Stimulated activated CD4-positive, alpha-beta T cell treated with anti-CD3 and anti-CD28 coated beads, TNF-alpha, amount 100 ng/mL, for 48 hours (primary cell): ENCODE results near the gene SGO1.

Source experiments
- DNase-seq, 3 donors: peaks; one replicate each; pipeline ENCODE4 v3.0.0-alpha.2; 2020; ENCODE audit warnings: low read depth in 3 of 3

The SGO1 gene

DNA sequence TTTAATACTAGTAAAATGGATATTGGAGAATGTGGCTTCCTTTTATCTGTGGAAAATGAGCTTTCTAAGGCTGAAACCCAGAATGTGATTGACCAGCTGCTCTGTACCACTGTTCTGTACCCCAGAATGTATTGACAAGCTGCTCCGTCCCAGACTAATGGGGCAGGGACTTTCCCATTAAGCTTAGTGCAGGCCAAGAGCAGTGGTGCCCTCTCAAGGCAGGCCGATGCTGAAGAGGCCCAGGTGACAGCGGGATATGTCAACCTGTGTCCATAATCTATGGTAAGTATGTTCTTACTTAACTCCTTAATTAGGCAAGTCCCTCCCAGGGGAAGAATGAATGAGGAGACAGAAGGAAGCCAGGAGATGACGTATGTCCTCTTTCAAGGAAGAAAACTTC lies 31.1 kb downstream of the SGO1 start:
- no peak for DNase-seq

DNA sequence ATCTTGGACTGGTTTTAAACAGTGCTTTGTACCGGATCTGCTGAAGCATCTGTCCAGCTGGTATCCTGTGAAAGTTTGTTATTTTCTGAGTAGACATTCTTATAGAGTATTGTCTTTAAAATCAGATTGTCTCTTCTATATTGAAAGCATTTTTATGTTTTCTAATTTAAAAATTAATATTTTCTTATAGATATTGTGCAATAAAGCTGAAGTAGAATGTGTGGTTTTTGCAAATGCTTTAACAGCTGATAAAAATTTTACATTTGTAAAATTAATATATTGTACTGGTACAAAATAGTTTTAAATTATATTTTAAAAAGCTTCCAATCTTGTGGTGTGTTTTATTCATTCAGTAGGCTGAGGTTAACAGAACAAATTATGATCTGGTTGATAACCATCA lies 31.9 kb downstream of the SGO1 start:
- DNase-seq, result no peak

DNA sequence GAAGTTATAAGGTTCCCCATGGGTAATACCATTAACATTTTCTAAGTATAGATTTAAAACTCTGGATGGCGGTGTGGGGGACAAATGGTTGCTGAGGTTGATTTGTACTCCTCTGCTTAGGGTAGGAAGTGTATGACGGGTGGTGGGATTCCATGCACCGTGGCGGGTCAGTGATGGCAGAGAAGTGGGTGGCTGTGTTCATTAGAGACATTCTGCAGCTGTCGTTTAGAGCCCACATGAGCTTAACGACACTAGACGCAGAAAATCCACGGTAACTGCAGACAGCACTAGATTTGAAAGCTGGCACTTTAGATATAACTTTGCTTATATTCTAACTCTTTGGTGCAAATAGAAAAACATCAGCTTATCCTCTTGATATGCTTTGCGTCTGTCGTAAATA lies 37.5 kb downstream of the SGO1 start:
- DNase-seq, result no peak

DNA sequence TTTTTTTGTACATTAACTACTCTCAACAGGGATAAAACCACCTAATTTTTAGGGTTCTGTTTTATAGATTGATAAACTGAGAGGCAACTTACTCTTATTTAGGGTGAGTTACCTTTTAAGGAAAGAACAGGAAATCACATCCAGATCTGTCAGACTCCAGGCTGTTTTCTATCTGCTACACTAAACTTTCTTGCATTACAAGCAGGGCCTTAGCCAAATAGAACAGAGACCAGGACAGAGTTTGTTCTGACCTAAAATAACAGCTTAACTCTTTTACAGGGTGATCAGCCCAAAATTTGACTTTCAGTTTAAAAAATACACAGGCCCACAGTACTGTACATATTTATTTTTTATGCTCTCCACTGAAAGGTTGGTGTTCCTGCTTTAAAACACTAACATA lies 38.6 kb downstream of the SGO1 start:
- DNase-seq, result no peak

DNA sequence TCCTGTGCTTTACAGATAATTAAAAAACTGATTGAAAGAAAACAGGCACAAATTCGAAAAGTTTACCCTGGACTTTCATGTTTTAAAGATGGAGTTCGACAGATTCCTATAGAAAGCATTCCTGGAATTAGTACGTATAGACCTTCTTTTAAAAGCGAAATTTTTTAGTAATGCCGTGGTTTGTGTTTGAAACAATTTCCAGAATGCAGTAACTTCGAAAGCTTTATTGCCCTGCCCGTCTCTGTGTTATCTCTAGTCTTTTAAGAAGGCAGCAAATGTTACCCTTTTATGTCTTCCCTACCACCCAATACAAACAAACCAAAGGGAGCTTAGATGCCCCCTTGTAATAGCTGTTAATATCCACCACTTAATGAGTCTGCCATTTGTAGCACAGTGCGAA lies 39.7 kb downstream of the SGO1 start:
- DNase-seq, result no peak

DNA sequence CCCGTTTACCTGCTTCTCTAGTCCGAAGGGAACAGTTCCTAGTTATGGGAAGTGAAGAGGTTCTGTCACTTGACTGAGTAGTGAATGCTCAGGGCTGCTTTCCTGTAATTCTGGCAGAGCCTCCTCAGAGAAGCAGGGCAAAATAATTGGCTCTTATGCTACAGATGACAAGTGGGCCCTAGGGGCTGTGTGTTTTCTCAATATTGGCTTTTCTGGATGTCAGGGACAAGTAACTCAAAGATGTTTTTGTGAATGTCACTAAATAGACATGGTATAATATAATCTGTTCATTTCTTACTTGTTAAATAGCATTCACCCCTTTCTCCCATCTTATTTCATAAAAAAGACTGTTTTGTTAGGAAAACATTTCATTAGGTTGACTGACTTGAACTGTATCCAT lies 40.1 kb downstream of the SGO1 start:
- no peak for DNase-seq

DNA sequence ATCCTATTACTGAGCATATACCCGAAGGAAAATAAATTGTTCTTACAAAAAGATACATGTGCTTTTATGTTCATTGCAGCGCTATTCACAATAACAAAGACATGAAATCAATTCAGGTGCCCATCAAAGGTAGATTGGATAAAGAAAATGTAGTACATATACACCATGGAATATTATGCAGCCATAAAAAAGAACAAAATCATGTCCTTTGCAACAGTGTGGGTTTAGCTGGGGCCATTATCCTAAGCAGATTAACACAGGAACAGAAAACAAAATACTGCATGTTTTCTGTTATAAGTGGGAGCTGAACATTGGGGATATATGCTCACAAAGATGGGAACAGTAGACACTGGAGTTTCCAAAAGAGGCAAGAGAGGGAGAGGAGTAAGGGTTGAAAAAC lies 42.5 kb downstream of the SGO1 start:
- no peak for DNase-seq

DNA sequence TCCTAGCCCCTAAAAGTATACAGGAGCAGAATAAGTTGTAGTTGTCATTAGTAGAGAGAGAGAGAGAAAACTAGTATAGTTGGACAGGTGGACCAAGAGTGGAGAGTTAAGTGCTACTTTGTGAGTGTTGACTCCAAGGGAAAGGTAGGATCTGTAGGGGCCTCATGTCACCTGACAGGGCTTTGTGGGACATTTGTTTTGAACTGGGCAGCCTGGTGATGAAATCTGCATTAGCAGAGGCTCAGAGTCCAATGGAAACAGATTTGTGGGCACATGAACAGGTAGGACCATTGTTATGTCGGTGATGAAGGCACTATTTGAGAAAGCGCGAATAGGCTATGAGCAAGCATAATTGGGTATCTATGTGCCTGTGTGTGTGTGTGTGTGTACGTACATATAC lies 43.5 kb downstream of the SGO1 start:
- DNase-seq, result no peak

DNA sequence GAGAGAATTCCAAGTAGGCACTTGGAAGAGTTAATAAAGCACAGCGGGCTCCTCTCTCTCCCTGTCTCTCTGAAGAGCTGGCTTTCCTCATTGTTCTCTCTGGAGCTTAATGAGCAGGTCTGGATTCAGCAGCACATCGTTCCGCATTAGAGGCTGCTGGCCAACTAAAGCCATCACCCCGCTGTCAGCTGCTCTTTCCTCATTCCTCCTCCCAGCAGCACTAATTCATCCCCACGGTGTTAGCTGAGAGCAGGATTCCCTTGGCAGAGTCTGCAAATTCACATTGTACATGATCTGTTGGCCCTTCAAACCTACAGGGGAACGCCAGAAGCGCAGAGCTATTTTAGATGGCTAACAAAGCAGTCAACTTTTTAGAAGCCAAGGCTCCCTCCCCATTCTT lies 44.2 kb downstream of the SGO1 start:
- DNase-seq, result no peak

DNA sequence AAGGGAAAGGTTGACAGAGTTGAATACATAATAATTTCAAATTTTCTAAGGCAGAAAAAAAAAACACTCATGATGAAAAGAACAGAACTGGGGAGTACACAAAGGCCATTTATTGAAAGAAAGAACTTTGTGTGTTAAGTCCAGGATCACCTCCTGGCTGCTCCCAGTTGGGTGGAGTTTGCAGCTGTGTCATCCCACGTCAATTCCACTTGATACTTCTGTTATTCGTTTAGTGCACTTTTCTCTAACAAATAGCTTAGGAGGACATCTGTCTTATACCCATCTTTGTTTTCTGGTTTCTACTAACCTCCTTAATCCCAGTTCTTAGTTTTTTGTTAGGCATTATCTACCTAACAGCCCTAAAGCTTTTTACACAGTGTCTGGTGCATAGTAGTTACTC lies 44.7 kb downstream of the SGO1 start:
- no peak for DNase-seq

DNA sequence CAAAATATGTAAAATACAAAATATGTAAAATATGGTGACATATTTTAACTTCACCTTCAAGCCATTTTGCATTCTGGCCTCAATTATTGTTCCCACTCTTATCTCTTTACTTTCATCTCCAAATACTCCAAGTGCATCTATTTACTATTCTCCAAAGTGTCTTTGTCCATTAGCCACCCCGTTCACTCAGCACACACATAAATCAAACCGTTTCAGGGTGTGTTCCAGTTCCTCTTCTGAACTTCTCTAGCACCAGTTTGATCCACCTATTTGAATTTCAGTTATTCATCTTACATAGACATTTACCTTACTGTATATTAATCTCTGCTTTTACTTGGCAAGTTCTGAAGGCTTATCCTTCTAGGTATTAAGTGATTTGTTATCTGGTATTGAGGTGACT lies 45.1 kb downstream of the SGO1 start:
- DNase-seq, result no peak

DNA sequence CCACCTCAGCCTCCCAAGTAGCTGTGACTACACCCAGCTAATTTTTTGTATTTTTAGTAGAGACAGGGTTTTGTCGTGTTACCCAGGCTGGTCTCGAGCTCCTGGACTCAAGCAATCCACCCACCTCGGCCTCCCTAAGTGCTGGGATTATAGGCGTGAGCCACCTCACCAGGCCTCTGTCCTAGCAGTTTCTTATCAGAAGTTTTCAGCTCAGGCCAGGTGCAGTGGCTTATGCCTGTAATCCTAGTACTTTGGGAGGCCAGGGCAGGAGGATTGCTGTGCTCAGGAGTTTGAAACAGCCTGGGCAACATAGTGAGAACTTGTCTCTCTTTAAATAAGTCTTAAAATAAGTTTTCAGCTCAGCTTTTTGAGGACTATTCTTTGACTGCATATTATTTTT lies 48.4 kb downstream of the SGO1 start:
- no peak for DNase-seq

DNA sequence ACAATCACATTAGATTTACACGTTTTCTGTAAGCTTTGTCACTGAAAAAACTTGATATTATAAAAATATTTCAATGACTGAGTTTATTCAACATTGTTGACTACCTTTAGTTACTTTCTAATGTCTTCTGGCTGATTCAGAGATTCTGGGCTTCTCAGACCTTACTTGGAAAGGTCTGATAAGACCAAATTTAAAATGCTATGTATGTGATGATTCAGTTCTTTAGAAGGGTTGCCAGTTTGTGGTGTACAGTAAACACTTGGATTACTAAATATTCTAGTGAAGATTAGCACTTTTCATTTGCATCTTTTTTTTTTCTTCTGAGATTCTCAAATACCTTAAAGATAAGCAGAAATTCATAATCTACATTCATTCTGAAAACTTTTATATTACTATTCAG lies 49.8 kb downstream of the SGO1 start:
- no peak for DNase-seq

DNA sequence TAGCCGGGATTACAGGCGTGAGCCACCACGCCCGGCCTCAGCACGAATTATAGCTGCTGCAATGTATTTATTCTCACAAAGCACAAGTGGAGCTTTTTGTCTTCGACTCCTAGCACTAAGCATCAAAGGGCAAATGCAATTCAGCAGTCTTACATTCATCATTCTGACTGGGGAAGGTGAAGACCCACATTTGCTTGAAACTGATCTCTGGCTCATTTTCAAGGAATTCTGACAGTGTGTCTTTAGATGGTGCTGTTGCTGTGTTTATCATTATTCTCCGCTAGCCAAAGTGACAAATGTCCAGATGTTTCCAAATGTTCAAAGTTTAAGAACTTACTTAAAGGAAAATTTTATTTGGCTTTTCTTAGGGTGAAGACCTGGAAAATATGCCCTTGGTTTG lies 55.9 kb downstream of the SGO1 start:
- no peak for DNase-seq

DNA sequence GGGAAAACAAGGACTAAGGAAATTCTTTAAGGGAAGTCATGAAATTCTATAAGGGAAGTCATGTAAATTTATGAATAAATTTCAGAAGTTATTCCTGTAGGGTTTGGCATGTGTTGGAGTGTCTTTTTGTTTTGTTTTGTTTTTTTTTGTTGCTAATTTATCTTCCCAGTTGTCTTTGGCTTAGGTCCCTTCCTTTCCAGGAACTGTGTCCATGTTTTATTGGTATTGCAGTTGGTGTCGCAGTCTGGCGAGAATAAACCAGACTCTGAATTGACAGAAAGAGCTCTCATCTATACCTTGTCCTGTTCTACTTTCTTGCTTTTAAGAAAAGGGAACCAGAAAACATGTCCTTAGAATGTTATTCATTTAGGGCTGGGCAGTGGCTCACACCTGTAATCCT lies 57.6 kb downstream of the SGO1 start:
- DNase-seq, result no peak

DNA sequence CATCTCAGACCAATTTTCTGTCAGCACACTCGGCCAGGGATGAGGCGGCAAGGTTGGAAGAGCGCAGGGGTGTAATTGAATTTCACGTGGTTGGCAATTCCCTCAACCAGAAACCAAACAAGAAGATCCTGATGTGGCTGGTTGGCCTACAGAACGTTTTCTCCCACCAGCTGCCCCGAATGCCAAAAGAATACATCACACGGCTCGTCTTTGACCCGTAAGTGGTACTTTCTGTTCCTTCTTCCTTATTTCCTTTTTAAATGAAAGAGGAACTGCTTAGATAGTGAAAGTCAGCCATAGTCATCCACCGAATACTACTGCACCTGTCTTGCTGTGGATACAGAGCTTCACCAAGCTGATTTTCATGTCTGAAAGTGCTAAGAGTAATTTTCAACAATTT lies 60.1 kb downstream of the SGO1 start:
- DNase-seq, result no peak

DNA sequence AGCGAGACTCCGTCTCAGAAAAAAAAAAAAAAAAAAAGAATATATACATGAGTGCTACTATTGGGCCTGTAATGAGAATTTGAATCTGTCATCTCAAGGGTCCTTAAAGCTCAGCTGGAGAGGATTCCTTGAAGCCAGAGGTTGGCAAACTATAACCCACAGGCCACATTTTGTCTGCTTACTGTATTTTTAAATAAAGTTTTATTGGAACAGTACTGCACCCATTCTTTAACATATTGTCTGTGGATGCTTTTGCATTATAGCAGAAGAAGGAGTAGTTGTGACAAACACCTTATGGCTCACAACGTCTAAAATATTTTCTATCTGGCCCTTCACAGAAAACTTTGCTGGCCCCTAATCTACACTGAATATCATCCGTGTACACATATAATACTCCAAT lies 60.7 kb downstream of the SGO1 start:
- no peak for DNase-seq

DNA sequence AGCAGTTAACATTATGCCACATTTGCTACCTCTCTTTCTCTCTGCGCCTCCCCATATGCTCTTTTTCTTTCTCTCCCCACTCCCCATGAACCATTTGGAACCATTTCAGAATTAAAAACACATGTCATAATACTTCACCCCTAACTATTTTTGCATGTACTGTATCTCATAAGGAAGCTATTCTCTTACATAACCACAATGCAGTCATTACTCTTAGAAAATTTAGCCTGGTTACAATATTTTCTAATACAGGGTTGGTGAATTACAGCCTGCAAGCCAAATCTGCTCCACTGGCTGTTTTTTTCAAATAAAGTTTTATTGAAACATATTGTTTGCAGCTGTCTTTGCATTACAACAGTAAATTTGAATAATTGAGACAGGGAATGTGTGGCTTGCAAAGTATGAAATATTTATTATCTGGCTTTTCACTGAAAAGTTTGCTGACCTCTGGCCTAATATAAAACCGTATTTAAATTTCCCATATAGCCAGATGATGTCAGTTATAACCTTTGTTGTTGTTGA lies 62.8 kb downstream of the SGO1 start:
- no peak for DNase-seq

DNA sequence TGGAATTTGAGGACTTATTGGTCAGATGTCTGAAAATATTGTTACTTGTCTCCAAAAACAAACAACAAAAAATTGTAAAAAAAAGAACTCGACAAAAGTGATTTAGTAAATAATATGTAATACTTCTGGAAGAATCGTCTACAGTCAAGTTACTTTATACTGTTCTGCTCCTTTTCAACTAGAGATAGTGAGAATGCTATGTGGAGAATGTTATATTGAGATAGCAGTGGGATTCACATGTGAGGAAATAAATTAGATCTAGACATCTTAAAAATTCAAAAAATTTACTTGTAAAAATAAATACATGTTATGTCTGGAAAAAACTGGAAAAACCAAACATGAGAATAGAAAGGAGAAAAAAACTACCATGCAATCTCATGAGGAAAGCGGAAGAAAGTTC lies 64.9 kb downstream of the SGO1 start:
- DNase-seq, result no peak
